ENCODE results near the gene CCL23.
"Not testable (repeated sequence)": the region's sequence is repeated elsewhere in the genome, so short reads cannot be mapped to it uniquely, and the experiment has no call there.

Gene CCL23

GRCh38 chr17:36017799-36018198, at the start of gene CCL23:
TSS of gene CCL23 (minus strand) at chr17:36017972. CDS start at chr17:36017897, 75 bp downstream.
- DNase-seq, result no peak

GRCh38 chr17:36066365-36066985, 48.7 kb upstream of the CCL23 start:
- DNase-seq, result no peak

- no peak for DNase-seq
These were observed 46.2 kb upstream of the CCL23 start, which contains the start of gene CCL18 for GRCh38 chr17:36063786-36064541. TSS of gene CCL18 (plus strand) at chr17:36064272. CDS start at chr17:36064343, 71 bp downstream.

- no peak for DNase-seq
These were observed 43.0 kb upstream of the CCL23 start for GRCh38 chr17:36060816-36061215.

- DNase-seq, result no peak
These were observed 41.6 kb upstream of the CCL23 start for GRCh38 chr17:36059406-36059805.

GRCh38 chr17:36057911-36058310, 40.1 kb upstream of the CCL23 start:
- DNase-seq, result no peak

GRCh38 chr17:36055921-36056520, 38.2 kb upstream of the CCL23 start:
- no peak for DNase-seq

- DNase-seq, result no peak
These were observed 37.4 kb upstream of the CCL23 start for GRCh38 chr17:36055171-36055570.

- DNase-seq, result no peak
These were observed 31.9 kb upstream of the CCL23 start for GRCh38 chr17:36049643-36050042.

- no peak for DNase-seq
These were observed 30.3 kb upstream of the CCL23 start for GRCh38 chr17:36048066-36048465.

- no peak for DNase-seq
These were observed 18.5 kb upstream of the CCL23 start for GRCh38 chr17:36036235-36036634.

GRCh38 chr17:36034127-36034526, 16.4 kb upstream of the CCL23 start:
- no peak for DNase-seq

- DNase-seq, result no peak
These were observed 13.2 kb upstream of the CCL23 start for GRCh38 chr17:36030956-36031355.

GRCh38 chr17:36027761-36028160, 10.0 kb upstream of the CCL23 start:
- no peak for DNase-seq

- no peak for DNase-seq
These were observed 6.5 kb upstream of the CCL23 start for GRCh38 chr17:36024106-36024869.

- no peak for DNase-seq
These were observed 1.7 kb upstream of the CCL23 start for GRCh38 chr17:36019423-36019822.

GRCh38 chr17:36016555-36016954, 1.2 kb downstream of the CCL23 start:
- no peak for DNase-seq

GRCh38 chr17:36015895-36016294, 1.9 kb downstream of the CCL23 start:
- not testable (repeated sequence) for DNase-seq

- DNase-seq, result no peak
These were observed 2.8 kb downstream of the CCL23 start for GRCh38 chr17:36014946-36015345.

GRCh38 chr17:36011201-36011600, 6.6 kb downstream of the CCL23 start:
- DNase-seq, result no peak

- DNase-seq, result no peak
These were observed 8.6 kb downstream of the CCL23 start for GRCh38 chr17:36008998-36009665.

GRCh38 chr17:36004594-36005108, 13.1 kb downstream of the CCL23 start:
- DNase-seq, result no peak

Measured in NCI-H2029 treated with DMSO at 0.1 percent for 48 hours (cell line).